GM23248 (cell line): ENCODE measurements around the gene R3HDM2. TPM values are rescaled to one million over a fixed set of nuclear protein-coding genes. Genes with fewer than 3 reads are reported as not detected.

Source experiments
- DNase-seq: peaks from one replicate; pipeline ENCODE4 v3.0.0-alpha.2; 2015
- H2AFZ ChIP-seq: fragments of 200-600 bp; sonication (generic); 2 replicates; pipeline ENCODE4 v1.6.1; 2016; ENCODE audit warnings: antibody characterized with exemption
- H3F3A ChIP-seq: fragments of 200-600 bp; sonication (generic); 2 replicates; pipeline ENCODE4 v1.6.1; 2016; ENCODE audit warnings: mild to moderate bottlenecking, antibody characterized with exemption, mixed run types; ENCODE audit not compliant: insufficient read depth
- H3K27ac ChIP-seq: fragments of 200-600 bp; sonication (generic); 2 replicates; pipeline ENCODE4 v1.5.1; 2016; ENCODE audit warnings: mild to moderate bottlenecking
- H3K27me3 ChIP-seq: fragments of 200-600 bp; sonication (generic); replicated peaks from 2 replicates; pipeline ENCODE4 v1.6.1; 2016; ENCODE audit warnings: mild to moderate bottlenecking; ENCODE audit not compliant: insufficient read depth
- H3K36me3 ChIP-seq: fragments of 200-600 bp; sonication (generic); 2 replicates; pipeline ENCODE4 v1.6.1; 2016; ENCODE audit warnings: low read depth, mild to moderate bottlenecking
- H3K4me1 ChIP-seq: fragments of 200-600 bp; sonication (generic); 2 replicates; pipeline ENCODE4 v1.6.1; 2016; ENCODE audit warnings: mild to moderate bottlenecking; ENCODE audit not compliant: insufficient read depth
- H3K4me2 ChIP-seq: fragments of 200-600 bp; sonication (generic); one replicate; pipeline ENCODE4 v1.6.1; 2016; ENCODE audit warnings: mild to moderate bottlenecking; ENCODE audit not compliant: unreplicated experiment
- H3K4me3 ChIP-seq: fragments of 200-600 bp; sonication (generic); 2 replicates; pipeline ENCODE4 v1.5.1; 2016; ENCODE audit warnings: mild to moderate bottlenecking
- H3K79me2 ChIP-seq: fragments of 200-600 bp; sonication (generic); 2 replicates; pipeline ENCODE4 v1.6.1; 2016; ENCODE audit warnings: mild to moderate bottlenecking; ENCODE audit not compliant: insufficient read depth
- H3K9ac ChIP-seq: fragments of 200-600 bp; sonication (generic); 2 replicates; pipeline ENCODE4 v1.6.1; 2016; ENCODE audit warnings: mild to moderate bottlenecking
- H3K9me2 ChIP-seq: fragments of 200-600 bp; sonication (generic); 2 replicates; pipeline ENCODE4 v1.6.1; 2016; ENCODE audit warnings: mixed run types, mild to moderate bottlenecking, moderate library complexity; ENCODE audit not compliant: insufficient read depth
- H3K9me3 ChIP-seq: fragments of 200-600 bp; sonication (generic); one replicate; pipeline ENCODE4 v1.6.1; 2017; ENCODE audit warnings: low read depth
- H4K20me1 ChIP-seq: fragments of 200-600 bp; sonication (generic); 2 replicates; pipeline ENCODE4 v1.6.0; 2016; ENCODE audit not compliant: insufficient read depth
- EZH2 ChIP-seq: fragments of 200-600 bp; sonication (generic); IDR thresholded peaks from 2 replicates; pipeline ENCODE4 v1.6.1; 2018; ENCODE audit warnings: antibody characterized with exemption, mild to moderate bottlenecking; ENCODE audit not compliant: insufficient read depth, poor library complexity, severe bottlenecking
- EZH2phosphoT487 ChIP-seq: fragments of 200-600 bp; sonication (generic); IDR thresholded peaks from 2 replicates; pipeline ENCODE4 v1.6.1; 2018; ENCODE audit warnings: antibody characterized with exemption, moderate library complexity, mild to moderate bottlenecking, low read depth; ENCODE audit not compliant: insufficient read depth
- WGBS, 2 experiments: methylation state at CpG; one replicate each; pipeline ENCODE4 v1.1.6; 2015 to 2017; ENCODE audit warnings: low lambda C conversion rate in 2 of 2, low coverage in 1 of 2; ENCODE audit errors: missing lambda C conversion rate in 2 of 2; 5-methylcytosine and 5-hydroxymethylcytosine counted together
- in situ Hi-C: fragments of 300-500 bp; cut with MboI; formaldehyde crosslinking; loops from 2 replicates; pipeline ENCODE4 v1.15.0; 2020
- polyA plus RNA-seq: library from polyadenylated mRNA; unstranded; fragments of >200 nt; fragmentation: Nextera tagmentation; extraction: Ambion mirVana; gene quantifications from 2 replicates; pipeline ENCODE4 v1.2.1, GENCODE V29; 2016
- total RNA-seq: library from RNA; depleted of rRNA; stranded (reverse); fragments of >200 nt; shearing (Covaris generic); gene quantifications from 2 replicates; pipeline ENCODE4 v1.2.3, GENCODE V29; 2014

Gene R3HDM2
- total and polyA plus RNA-seq, 2 experiments from 2014 or later, result 16.9 to 17.0 TPM

DNA sequence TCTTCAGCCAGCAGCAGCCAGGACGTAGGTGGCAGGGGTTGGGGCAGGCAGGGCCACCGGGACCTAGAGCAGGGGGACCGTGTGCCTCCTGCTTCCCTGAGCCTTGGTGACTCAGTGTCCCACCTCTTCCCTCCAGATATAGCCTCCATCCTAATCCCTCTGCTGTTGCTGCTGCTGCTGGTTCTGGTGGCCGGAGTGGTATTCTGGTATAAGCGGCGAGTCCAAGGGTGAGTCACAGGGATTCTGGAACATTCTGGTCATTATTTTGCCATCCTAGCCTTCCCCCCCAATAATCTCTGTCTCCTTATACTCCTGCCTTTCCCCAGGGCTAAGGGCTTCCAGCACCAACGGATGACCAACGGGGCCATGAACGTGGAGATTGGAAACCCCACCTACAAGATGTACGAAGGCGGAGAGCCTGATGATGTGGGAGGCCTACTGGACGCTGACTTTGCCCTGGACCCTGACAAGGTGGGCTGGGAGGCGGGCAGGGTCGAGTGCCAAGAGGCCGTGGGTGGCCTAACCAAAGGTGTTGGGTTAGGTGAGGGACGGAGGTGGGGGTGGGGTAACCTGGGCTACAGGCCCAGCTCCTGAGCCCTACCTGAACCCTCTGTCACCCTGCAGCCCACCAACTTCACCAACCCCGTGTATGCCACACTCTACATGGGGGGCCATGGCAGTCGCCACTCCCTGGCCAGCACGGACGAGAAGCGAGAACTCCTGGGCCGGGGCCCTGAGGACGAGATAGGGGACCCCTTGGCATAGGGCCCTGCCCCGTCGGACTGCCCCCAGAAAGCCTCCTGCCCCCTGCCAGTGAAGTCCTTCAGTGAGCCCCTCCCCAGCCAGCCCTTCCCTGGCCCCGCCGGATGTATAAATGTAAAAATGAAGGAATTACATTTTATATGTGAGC lies 218.8 kb downstream of the R3HDM2 start:
- Histone ChIP-seq H3K9ac (no peak overlapping the region), H3K9me2 (no peaks in the 10 kb centered on the region), H3K36me3 (peaks cover 24% of the 10 kb centered on the region; the same call in 1 of the 2 replicates), H3K4me1 (no peaks in the 10 kb centered on the region), H3F3A (peaks cover 74% of the 10 kb centered on the region), H3K4me2 (no peak overlapping the region), H3K4me3 (no peak overlapping the region), H3K27ac (no peak overlapping the region), H4K20me1 (no peaks in the 10 kb centered on the region), H3K79me2 (no peaks in the 10 kb centered on the region), H3K27me3 (no peaks in the 10 kb centered on the region), H2AFZ (no peak overlapping the region), H3K9me3 (no peaks in the 10 kb centered on the region)
- in situ Hi-C loops, result no loop called here
- DNase-seq, result peak; percentile 44
- 81 to 83% methylated on average over 20 to 27 of the region's 27 CpGs for WGBS, 2 experiments
- no peak for TF ChIP-seq EZH2phosphoT487
- TF ChIP-seq EZH2, result no peak

DNA sequence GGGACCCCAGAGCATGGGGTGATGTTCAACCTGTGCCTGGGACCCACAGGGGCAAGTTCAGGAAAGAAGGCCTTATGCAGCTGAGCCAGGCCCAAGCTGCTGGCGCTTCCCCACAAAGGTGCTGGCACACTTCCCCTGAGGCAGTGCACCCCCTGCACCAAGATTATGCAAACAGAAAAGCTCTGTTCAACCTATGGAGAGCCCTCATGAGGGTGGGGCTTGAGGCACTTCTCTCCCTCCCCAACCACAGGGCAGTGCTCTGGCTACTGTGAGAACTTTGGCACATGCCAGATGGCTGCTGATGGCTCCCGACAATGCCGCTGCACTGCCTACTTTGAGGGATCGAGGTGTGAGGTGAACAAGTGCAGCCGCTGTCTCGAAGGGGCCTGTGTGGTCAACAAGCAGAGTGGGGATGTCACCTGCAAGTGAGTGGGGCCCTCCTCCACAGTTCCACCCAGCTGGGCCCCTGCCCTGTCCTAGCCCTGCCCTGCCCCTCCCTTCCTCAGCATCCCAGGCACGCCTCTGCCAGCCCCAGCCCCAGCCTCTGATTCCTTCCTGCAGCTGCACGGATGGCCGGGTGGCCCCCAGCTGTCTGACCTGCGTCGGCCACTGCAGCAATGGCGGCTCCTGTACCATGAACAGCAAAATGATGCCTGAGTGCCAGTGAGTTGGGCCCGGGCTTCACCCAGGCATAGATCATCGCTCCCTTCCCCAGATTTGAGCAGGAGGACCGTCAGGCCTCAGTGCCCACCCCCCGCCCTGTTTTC lies 219.7 kb downstream of the R3HDM2 start:
- in situ Hi-C loops, result no loop called here
- H3K27ac ChIP-seq, result no peak overlapping the region
- no peak overlapping the region for H3K9ac ChIP-seq
- H3K4me2 ChIP-seq, result no peak overlapping the region
- H3K4me3 ChIP-seq, result no peak overlapping the region
- H3K79me2 ChIP-seq, result no peaks in the 10 kb centered on the region
- H3K9me3 ChIP-seq, result no peaks in the 10 kb centered on the region
- no peak overlapping the region for H2AFZ ChIP-seq
- no peaks in the 10 kb centered on the region for H3K9me2 ChIP-seq
- no peaks in the 10 kb centered on the region for H4K20me1 ChIP-seq
- no peaks in the 10 kb centered on the region for H3K27me3 ChIP-seq
- no peak for DNase-seq
- no peaks in the 10 kb centered on the region for H3K4me1 ChIP-seq
- WGBS, 2 experiments, result 81 to 85% methylated on average over 15 to 16 of the region's 16 CpGs
- no peak for TF ChIP-seq EZH2
- no peak for TF ChIP-seq EZH2phosphoT487
- peaks cover 31% of the 10 kb centered on the region for H3K36me3 ChIP-seq
- H3F3A ChIP-seq, result peaks cover 83% of the 10 kb centered on the region

DNA sequence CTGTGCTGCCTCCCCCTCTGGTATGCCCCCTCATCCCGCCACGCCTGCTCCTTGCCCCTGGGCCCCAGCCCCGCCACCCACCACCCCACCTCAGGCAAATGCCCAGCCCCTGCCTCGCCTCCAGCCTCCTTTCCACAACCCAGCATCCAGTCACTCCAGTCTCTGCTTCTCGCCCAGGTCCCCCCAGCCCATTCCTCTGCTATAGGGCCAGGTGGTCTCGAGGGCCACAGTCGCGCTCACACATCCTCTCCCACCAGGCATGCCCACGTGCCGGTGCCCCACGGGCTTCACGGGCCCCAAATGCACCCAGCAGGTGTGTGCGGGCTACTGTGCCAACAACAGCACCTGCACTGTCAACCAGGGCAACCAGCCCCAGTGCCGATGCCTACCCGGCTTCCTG lies 220.4 kb downstream of the R3HDM2 start:
- H4K20me1 ChIP-seq, result no peaks in the 10 kb centered on the region

DNA sequence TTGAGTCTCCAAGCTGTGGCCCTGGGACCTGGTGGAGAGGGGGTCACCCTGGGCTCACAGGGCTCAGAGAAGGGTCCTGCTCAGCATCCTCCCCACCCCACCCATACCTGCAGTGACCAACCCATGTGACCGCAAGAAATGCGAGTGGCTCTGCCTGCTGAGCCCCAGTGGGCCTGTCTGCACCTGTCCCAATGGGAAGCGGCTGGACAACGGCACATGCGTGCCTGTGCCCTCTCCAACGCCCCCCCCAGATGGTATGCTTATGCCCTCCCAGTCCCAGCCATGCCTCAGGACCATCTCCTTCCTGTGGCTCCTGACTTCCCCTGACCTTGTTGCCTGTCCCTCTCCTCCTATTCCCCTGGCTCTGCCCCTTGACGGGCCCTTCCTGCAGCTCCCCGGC lies 220.9 kb downstream of the R3HDM2 start:
- Histone ChIP-seq H4K20me1 (no peaks in the 10 kb centered on the region), H3F3A (peaks cover 77% of the 10 kb centered on the region), H3K27ac (no peak overlapping the region), H3K79me2 (no peaks in the 10 kb centered on the region), H3K36me3 (peaks cover 35% of the 10 kb centered on the region), H3K4me2 (no peak overlapping the region), H3K9me3 (no peaks in the 10 kb centered on the region), H3K4me1 (no peaks in the 10 kb centered on the region), H3K9me2 (no peaks in the 10 kb centered on the region), H3K9ac (no peak overlapping the region), H3K4me3 (no peak overlapping the region), H3K27me3 (no peaks in the 10 kb centered on the region), H2AFZ (no peak overlapping the region)
- no peak for DNase-seq
- TF ChIP-seq EZH2phosphoT487, result no peak
- no peak for TF ChIP-seq EZH2
- 96 to 100% methylated on average over 4 to 8 of the region's 8 CpGs for WGBS, 2 experiments
- in situ Hi-C loops, result no loop called here

More for the DNA sequence above, 220.4 kb downstream of the R3HDM2 start:
- H3K9ac ChIP-seq, result no peak overlapping the region
- in situ Hi-C loops, result no loop called here
- H3K27ac ChIP-seq, result no peak overlapping the region
- no peak for TF ChIP-seq EZH2
- TF ChIP-seq EZH2phosphoT487, result no peak
- no peak overlapping the region for H3K4me2 ChIP-seq
- H3K9me2 ChIP-seq, result no peaks in the 10 kb centered on the region
- peaks cover 82% of the 10 kb centered on the region for H3F3A ChIP-seq
- no peak overlapping the region for H2AFZ ChIP-seq
- H3K4me1 ChIP-seq, result no peaks in the 10 kb centered on the region
- H3K4me3 ChIP-seq, result no peak overlapping the region
- H3K27me3 ChIP-seq, result no peaks in the 10 kb centered on the region
- peaks cover 35% of the 10 kb centered on the region for H3K36me3 ChIP-seq
- no peaks in the 10 kb centered on the region for H3K9me3 ChIP-seq
- no peak for DNase-seq
- 92 to 96% methylated on average over 12 to 15 of the region's 15 CpGs for WGBS, 2 experiments
- no peaks in the 10 kb centered on the region for H3K79me2 ChIP-seq
